Common myeloid progenitor, CD34-positive (primary cell): ENCODE results near the gene DYRK2. TPM values are rescaled to one million over a fixed set of nuclear protein-coding genes. Genes with fewer than 3 reads are reported as not detected.
A peak's percentile ranks its signal among the peaks of the same experiment; 100 is the strongest.

Experiments
- CTCF ChIA-PET: fragments of 350-600 bp; sonication (Branson Sonifier 250); formaldehyde crosslinking; loops from one replicate; lab custom pipeline; 2021; ENCODE audit warnings: antibody characterized with exemption; lab: Charles Lee
- POLR2A ChIA-PET: fragments of 350-600 bp; sonication (Branson Sonifier 250); formaldehyde crosslinking; loops from one replicate; lab custom pipeline; 2021; ENCODE audit warnings: antibody characterized with exemption; lab: Charles Lee
- DNase-seq, 3 donors: peaks; one replicate each; pipeline versions ENCODE4 v3.0.0 to v3.0.0-alpha.2; 2013
- H3K27ac ChIP-seq, 2 experiments: 1 replicate in 1 of 2; 2 replicates in 1 of 2; pipeline ENCODE4 v1.7.0; 2013; ENCODE audit warnings: inconsistent platforms in 2 of 2, low read length in 2 of 2, mild to moderate bottlenecking in 2 of 2, low read depth in 1 of 2, moderate library complexity in 1 of 2; ENCODE audit not compliant: severe bottlenecking in 2 of 2, insufficient read depth in 1 of 2, poor library complexity in 1 of 2
- H3K27me3 ChIP-seq, 5 experiments: replicated peaks in 2 of 5; 1 replicate in 3 of 5; 2 replicates in 2 of 5; pipeline versions ENCODE4 v1.6.1 to v1.7.0; 2013; ENCODE audit warnings: low read length in 4 of 5, mild to moderate bottlenecking in 2 of 5, moderate library complexity in 2 of 5, inconsistent platforms in 1 of 5; ENCODE audit not compliant: insufficient read depth in 5 of 5, control insufficient read depth in 4 of 5
- H3K36me3 ChIP-seq, 4 experiments: 1 replicate in 2 of 4; 2 replicates in 2 of 4; pipeline versions ENCODE4 v1.6.1 to v1.7.0; 2013; ENCODE audit warnings: low read length in 3 of 4, control low read depth in 1 of 4, mild to moderate bottlenecking in 1 of 4; ENCODE audit not compliant: control insufficient read depth in 4 of 4, insufficient read depth in 4 of 4
- H3K4me1 ChIP-seq, 4 experiments: 1 replicate in 3 of 4; 2 replicates in 1 of 4; pipeline versions ENCODE4 v1.6.1 to v1.7.1; 2013; ENCODE audit warnings: low read length in 3 of 4, mild to moderate bottlenecking in 3 of 4, control low read depth in 1 of 4, inconsistent platforms in 1 of 4, moderate library complexity in 1 of 4; ENCODE audit not compliant: control insufficient read depth in 4 of 4, insufficient read depth in 4 of 4; ENCODE audit errors: control extremely low read depth in 1 of 4
- H3K4me3 ChIP-seq, 7 experiments: 1 replicate in 4 of 7; 2 replicates in 3 of 7; pipeline versions ENCODE4 v1.5.1 to v1.7.0; 2013; ENCODE audit warnings: mild to moderate bottlenecking in 7 of 7, low read length in 6 of 7, moderate library complexity in 6 of 7, inconsistent platforms in 2 of 7, low read depth in 2 of 7, control low read depth in 1 of 7; ENCODE audit not compliant: insufficient read depth in 4 of 7, control insufficient read depth in 1 of 7; ENCODE audit errors: extremely low read depth in 1 of 7
- H3K9me3 ChIP-seq, 5 experiments: 1 replicate in 4 of 5; 2 replicates in 1 of 5; pipeline versions ENCODE4 v1.6.1 to v1.7.1; 2013; ENCODE audit warnings: low read length in 4 of 5, mild to moderate bottlenecking in 2 of 5, inconsistent platforms in 1 of 5, low read depth in 1 of 5, moderate library complexity in 1 of 5; ENCODE audit not compliant: control insufficient read depth in 4 of 5, insufficient read depth in 2 of 5; ENCODE audit errors: control extremely low read depth in 1 of 5
- WGBS: methylation state at CpG from one replicate; pipeline ENCODE4 v1.1.5; 2013; ENCODE audit not compliant: insufficient coverage; 5-methylcytosine and 5-hydroxymethylcytosine counted together
- polyA plus RNA-seq: library from polyadenylated mRNA; unstranded; fragments of 120-200 nt; gene quantifications from one replicate; pipeline ENCODE4 v1.2.1, GENCODE V29; 2013

The DYRK2 gene
- 15.4 TPM for polyA plus RNA-seq

DNA sequence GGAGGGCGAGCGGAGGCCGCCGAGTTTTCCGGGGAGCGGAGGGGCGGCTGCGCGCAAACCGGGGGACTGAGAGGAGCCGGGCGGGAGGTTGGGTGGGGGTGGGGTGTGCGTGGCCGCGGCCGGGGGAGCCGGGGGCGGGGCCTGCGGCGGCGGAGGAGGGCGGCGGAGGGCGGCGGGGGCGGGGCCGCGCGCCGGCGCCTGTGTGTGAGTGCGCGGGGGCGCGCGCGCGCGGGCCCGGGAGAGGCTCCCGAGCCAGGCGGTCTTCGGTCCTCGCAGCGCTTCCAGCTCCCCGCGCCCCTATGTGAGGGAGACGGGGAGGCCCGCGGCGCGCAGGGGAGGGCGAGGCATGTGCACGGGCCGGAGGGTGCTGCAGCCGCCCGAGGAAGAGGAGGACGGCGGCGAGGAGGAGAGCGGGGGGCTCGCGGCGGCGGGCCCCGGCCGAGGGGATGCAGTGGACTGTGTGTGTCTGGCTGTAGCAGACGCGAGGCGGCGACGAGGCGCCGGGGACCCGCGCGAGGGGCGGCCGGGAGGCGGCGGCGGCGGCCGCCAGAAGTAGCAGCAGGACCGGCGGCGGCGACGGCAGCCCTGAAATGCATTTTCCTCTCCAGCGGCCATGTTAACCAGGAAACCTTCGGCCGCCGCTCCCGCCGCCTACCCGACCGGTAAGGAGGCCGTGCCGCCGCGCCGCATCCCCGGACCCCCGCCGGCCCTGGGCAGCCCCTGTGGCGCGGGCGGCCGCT lies at the start of gene DYRK2:
Gene DYRK2 (plus strand): TSS at position 225 of the 740 bp plus-strand sequence. CDS start 389 bp downstream, at position 614.
- Histone ChIP-seq H3K27me3 (no peaks in the 10 kb centered on the region), H3K27ac (peak within 1 kb of the TSS; percentile 61 to 82), H3K4me3 (peak within 1 kb of the TSS; percentile 82 to 96 (median 88)), H3K36me3 (peaks cover 0 to 4% (median 1%) of the 10 kb centered on the region in 4 experiments), H3K4me1 (peaks cover 4 to 33% (median 28%) of the 10 kb centered on the region in 4 experiments), H3K9me3 (no peaks in the 10 kb centered on the region)
- 0% methylated on average over 61 of the region's 109 CpGs for WGBS
- peak; percentile 71 to 87 (median 82) for DNase-seq
- CTCF ChIA-PET, result interaction anchor here (0.7 to 1.6 kb wide), 3 partner anchors 18 to 208 kb away, joined by 3 to 11 read pairs (median 3); no protein-coding TSS in a partner anchor
- POLR2A ChIA-PET, result interaction anchor here (0.6 kb wide), 2 partner anchors 18 to 186 kb away, joined by 3 to 4 read pairs; no protein-coding TSS in a partner anchor

DNA sequence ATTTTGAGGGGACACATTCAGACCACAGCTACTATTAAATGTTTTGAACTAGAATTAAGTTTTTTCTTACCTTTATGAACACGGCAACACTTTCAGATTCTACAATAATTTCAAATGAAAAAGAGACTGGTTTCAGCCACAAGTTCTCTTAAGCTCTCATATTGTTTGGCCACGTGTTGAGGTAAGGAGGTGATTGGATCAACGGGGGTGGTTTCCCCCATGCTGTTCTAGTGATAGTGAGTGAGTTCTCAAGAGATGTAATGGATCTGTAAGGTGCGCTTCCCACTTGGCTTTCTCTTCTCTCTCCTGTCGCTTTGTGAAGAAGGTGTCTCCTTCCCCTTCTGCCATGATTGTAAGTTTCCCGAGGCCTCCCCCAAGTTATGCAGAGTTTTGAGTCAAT lies 48.9 kb upstream of the DYRK2 start:
- WGBS, result 100% methylated on average over 3 of the region's 6 CpGs
- ChIA-PET CTCF (interaction anchor here (0.9 to 1.3 kb wide), 2 partner anchors 9 to 32 kb away, joined by 3 read pairs; no protein-coding TSS in a partner anchor), POLR2A (no interaction called here)

GRCh38 chr12:67601126-67601525 lies 47.4 kb upstream of the DYRK2 start:
- peaks cover 0 to 2% (median 0%) of the 10 kb centered on the region in 5 experiments for H3K9me3 ChIP-seq
- H3K4me1 ChIP-seq, result no peaks in the 10 kb centered on the region
- WGBS, result no CpG with 5 or more reads among the region's 1 CpG
- no peaks in the 10 kb centered on the region for H3K27me3 ChIP-seq
- H3K4me3 ChIP-seq, result no peak overlapping the region
- no peak for DNase-seq
- no peak overlapping the region for H3K27ac ChIP-seq
- no peaks in the 10 kb centered on the region for H3K36me3 ChIP-seq
- ChIA-PET CTCF (no interaction called here), POLR2A (no interaction called here)

More for the DNA sequence above, 48.9 kb upstream of the DYRK2 start:
- peaks cover 0 to 3% (median 0%) of the 10 kb centered on the region in 4 experiments for H3K4me1 ChIP-seq
- no peaks in the 10 kb centered on the region for H3K27me3 ChIP-seq
- H3K4me3 ChIP-seq, result no peak overlapping the region
- H3K36me3 ChIP-seq, result no peaks in the 10 kb centered on the region
- DNase-seq, result no peak
- no peak overlapping the region for H3K27ac ChIP-seq
- H3K9me3 ChIP-seq, result peaks cover 0 to 2% (median 0%) of the 10 kb centered on the region in 5 experiments

DNA sequence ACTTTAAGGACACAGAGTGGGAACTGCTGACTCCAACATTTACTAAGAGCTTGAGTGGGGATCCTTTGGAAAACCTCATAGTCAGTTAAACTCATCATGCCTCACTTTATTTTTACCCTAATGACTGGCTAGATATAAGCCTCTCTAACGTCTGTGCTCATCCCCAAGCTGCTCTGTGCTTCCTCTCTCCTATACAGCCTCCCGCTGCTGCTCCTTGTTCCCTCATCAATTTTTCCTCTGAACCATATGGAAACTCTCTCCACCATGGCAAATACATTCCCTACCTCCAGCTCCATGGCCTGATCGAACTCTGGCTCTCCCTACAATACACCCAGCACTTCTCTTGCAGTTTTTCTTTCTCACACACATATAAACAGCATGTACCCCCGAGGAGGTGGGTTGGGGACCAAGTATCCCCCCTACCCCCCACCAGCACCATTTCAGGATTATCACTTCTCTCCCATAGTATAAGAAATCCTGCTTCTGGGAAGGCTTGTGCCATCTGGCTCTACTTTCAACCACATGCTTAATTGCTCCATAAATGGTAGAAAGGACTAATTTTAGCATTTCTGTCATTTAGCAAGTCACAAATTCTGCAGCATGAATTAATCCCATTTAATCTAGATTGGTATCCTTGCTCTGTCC lies 39.2 kb upstream of the DYRK2 start:
- CTCF ChIA-PET, result no interaction called here
- WGBS, result 95% methylated on average over 3 of the region's 4 CpGs

DNA sequence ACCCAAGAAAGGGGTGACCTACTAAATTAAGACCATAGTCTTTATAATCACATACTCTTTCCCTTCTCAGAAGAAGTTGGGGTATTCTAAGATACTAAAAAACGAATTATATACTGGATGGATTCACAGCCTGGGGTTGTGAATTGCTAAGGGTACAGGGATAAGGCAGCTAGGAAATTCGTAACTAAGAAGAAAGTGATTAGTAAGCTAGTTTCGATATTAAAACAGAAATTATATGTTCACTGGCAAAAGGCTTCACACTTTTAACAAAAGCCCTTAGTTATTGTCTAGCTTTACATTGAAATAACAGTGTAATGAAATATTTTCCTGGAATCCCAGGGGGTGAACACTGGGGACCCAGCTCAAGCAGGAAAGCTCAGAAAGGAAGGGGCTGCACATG lies 35.5 kb upstream of the DYRK2 start:
- no peak for DNase-seq
- ChIA-PET POLR2A (no interaction called here), CTCF (no interaction called here)
- no peaks in the 10 kb centered on the region for H3K9me3 ChIP-seq
- H3K36me3 ChIP-seq, result no peaks in the 10 kb centered on the region
- H3K27me3 ChIP-seq, result no peaks in the 10 kb centered on the region
- no CpG with 5 or more reads among the region's 3 CpGs for WGBS
- H3K27ac ChIP-seq, result no peak overlapping the region
- H3K4me3 ChIP-seq, result no peak overlapping the region
- H3K4me1 ChIP-seq, result no peaks in the 10 kb centered on the region

More for the DNA sequence above, 39.2 kb upstream of the DYRK2 start:
- Histone ChIP-seq H3K27me3 (no peaks in the 10 kb centered on the region), H3K4me1 (no peaks in the 10 kb centered on the region), H3K9me3 (peaks cover 0 to 2% (median 0%) of the 10 kb centered on the region in 5 experiments), H3K27ac (no peak overlapping the region), H3K4me3 (no peak overlapping the region), H3K36me3 (no peaks in the 10 kb centered on the region)
- no peak for DNase-seq
- POLR2A ChIA-PET, result no interaction called here

GRCh38 chr12:67617629-67618028 lies 30.9 kb upstream of the DYRK2 start:
- 94% methylated on average over 3 of the region's 3 CpGs for WGBS
- Histone ChIP-seq H3K36me3 (no peaks in the 10 kb centered on the region), H3K27me3 (no peaks in the 10 kb centered on the region), H3K4me1 (no peaks in the 10 kb centered on the region), H3K4me3 (no peak overlapping the region), H3K27ac (no peak overlapping the region), H3K9me3 (no peaks in the 10 kb centered on the region)
- DNase-seq, result no peak
- ChIA-PET POLR2A (no interaction called here), CTCF (interaction anchor here (1.1 to 1.3 kb wide), 2 partner anchors 12 to 13 kb away, joined by 3 to 4 read pairs; no protein-coding TSS in a partner anchor)
